ENCODE measurements around the gene SLC16A4.

- TF ChIP-seq POLR2A (IDR thresholded peaks at IDR 0.05; ENCODE audit: low read depth, low read length): no peak
- no peak for TF ChIP-seq ATF7 (IDR thresholded peaks at IDR 0.05; ENCODE audit: low read depth)
- no peak for TF ChIP-seq CTCF (IDR thresholded peaks at IDR 0.05 in 2 of 3, conservative IDR thresholded peaks at IDR 0.05 in 1 of 3; ENCODE audit: control insufficient read depth in 2 of 3, extremely low read depth in 1 of 3, insufficient read depth in 1 of 3, low read depth in 3 of 3, low read length in 3 of 3)
- TF ChIP-seq SUZ12 (IDR thresholded peaks at IDR 0.05; ENCODE audit: unreplicated experiment): no peak
- TF ChIP-seq CREB1 (IDR thresholded peaks at IDR 0.05; ENCODE audit: low read depth): no peak
- TF ChIP-seq E4F1 (IDR thresholded peaks at IDR 0.05; ENCODE audit: borderline replicate concordance, partially characterized antibody): no peak
- no peak for TF ChIP-seq REST (IDR thresholded peaks at IDR 0.05; ENCODE audit: low read depth, low read length)
- TF ChIP-seq KDM1A (IDR thresholded peaks at IDR 0.05; ENCODE audit: borderline replicate concordance): no peak
- TF ChIP-seq RBBP5 (conservative IDR thresholded peaks at IDR 0.05): no peak
- no peak for TF ChIP-seq SMARCA5 (IDR thresholded peaks at IDR 0.05)
- no peak for TF ChIP-seq ZNF24 (IDR thresholded peaks at IDR 0.05)
These were observed 30.3 kb upstream of the SLC16A4 start for GRCh38 chr1:110420874-110421793.
